Colonic mucosa (tissue), 4 donors: ENCODE data around the gene ENPEP. TPM values are rescaled to one million over a fixed set of nuclear protein-coding genes. Genes with fewer than 3 reads are reported as not detected.

Experiments used
- DNase-seq: peaks from one replicate; pipeline ENCODE4 v3.0.0-alpha.2; 2020
- H3K27ac ChIP-seq: fragments of 200-600 bp; one replicate; pipeline ENCODE4 v1.8.0; 2021
- H3K27me3 ChIP-seq: fragments of 200-600 bp; one replicate; pipeline ENCODE4 v1.8.0; 2021
- H3K36me3 ChIP-seq: fragments of 200-600 bp; one replicate; pipeline ENCODE4 v1.8.0; 2021
- H3K4me1 ChIP-seq: fragments of 200-600 bp; one replicate; pipeline ENCODE4 v1.8.0; 2021; ENCODE audit warnings: mild to moderate bottlenecking
- H3K4me3 ChIP-seq: fragments of 200-600 bp; one replicate; pipeline ENCODE4 v1.8.0; 2021
- H3K9ac ChIP-seq, 2 donors: one replicate each; pipeline ENCODE4 v1.7.0; 2013; ENCODE audit warnings: control low read depth in 2 of 2, low read depth in 2 of 2, low read length in 2 of 2
- H3K9me3 ChIP-seq: fragments of 200-600 bp; one replicate; pipeline ENCODE4 v1.8.0; 2021
- intact Hi-C: fragments of 100-400 bp; cut with DNase I; formaldehyde crosslinking; loops from one replicate; pipeline ENCODE4 v1.14.1; 2022
- total RNA-seq, 2 donors: library from RNA; stranded (reverse); fragmentation: NEBNext Ultra II Directional in 1 of 2; extraction: Animal tissue kit (Norgen Biotek cat#: 25700) in 1 of 2; gene quantifications; one replicate each; pipeline ENCODE4 v1.2.1, GENCODE V29; 2021
- TF ChIP-seq, protein P1 (sequence below): fragments of 200-600 bp; IDR thresholded peaks from one replicate; pipeline ENCODE4 v1.8.0; 2022; ENCODE audit warnings: antibody characterized with exemption, mild to moderate bottlenecking
- donor health status: healthy.
- donor health status: DM: no; HTN: no; CAD: no.
- donor health status: DM: no; HTN: no; CAD: no.

The ENPEP gene
- total RNA-seq, 2 donors from 2014 or later = 0.27 to 0.88 TPM

DNA sequence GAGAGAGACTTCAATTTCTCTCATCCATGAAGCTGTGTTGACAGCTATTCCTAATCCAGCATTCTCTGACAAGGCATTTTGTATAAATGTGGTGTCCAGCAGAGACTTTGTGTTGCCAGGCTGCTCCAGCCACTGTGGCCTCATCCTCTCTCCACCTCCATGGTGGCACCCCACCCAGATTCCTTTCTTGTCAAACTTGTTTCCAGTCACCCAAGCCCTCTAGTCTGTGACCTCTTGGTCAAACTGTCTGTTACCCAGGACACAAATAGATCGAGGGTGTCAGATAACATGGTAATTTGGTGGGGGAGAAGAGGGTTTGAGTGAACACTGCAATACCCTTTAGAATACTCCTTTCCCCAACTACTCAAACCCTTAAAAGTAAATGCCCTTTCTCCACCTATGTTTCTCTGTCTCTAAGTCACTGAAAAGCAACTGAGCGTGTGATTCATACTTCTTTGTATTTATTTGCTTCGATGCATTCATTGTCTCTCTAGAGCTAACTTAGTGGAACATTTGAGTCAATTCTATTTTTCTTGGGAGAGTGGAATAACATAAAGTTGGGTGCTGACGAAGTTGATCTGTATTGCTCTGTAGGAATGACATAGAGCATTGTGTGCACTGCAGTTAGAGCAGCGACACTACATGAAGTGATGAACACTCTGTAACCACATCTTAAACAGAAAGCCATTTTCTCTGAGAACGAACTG is 133.2 kb downstream of the ENPEP start:
- TF ChIP-seq, protein P1, sequence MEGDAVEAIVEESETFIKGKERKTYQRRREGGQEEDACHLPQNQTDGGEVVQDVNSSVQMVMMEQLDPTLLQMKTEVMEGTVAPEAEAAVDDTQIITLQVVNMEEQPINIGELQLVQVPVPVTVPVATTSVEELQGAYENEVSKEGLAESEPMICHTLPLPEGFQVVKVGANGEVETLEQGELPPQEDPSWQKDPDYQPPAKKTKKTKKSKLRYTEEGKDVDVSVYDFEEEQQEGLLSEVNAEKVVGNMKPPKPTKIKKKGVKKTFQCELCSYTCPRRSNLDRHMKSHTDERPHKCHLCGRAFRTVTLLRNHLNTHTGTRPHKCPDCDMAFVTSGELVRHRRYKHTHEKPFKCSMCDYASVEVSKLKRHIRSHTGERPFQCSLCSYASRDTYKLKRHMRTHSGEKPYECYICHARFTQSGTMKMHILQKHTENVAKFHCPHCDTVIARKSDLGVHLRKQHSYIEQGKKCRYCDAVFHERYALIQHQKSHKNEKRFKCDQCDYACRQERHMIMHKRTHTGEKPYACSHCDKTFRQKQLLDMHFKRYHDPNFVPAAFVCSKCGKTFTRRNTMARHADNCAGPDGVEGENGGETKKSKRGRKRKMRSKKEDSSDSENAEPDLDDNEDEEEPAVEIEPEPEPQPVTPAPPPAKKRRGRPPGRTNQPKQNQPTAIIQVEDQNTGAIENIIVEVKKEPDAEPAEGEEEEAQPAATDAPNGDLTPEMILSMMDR = no peak
- DNase-seq = no peak
- Histone ChIP-seq H3K4me3 (no peak overlapping the region), H3K27ac (no peak overlapping the region), H3K9ac (no peak overlapping the region), H3K36me3 (no peaks in the 10 kb centered on the region), H3K9me3 (no peaks in the 10 kb centered on the region), H3K27me3 (peaks cover 51% of the 10 kb centered on the region), H3K4me1 (no peaks in the 10 kb centered on the region)
- intact Hi-C loops = no loop called here

DNA sequence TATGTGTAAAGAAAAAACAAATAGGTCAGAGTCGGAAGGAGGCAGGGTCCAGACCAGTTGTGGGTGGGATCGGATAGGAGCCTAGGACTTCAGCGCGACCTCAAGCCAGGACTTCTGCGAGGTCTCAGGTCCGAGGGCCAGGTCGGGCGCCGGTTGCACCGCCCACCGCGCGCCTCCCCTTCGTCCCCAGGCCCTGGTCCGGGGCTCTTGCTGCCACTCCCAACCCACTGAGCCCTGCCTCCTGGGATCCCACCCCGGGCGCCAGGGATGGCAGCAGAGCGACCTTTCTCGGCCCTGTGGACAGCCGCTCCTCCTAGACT is 134.6 kb downstream of the ENPEP start:
- intact Hi-C loops = no loop called here
- no peaks in the 10 kb centered on the region for H3K4me1 ChIP-seq
- peaks cover 65% of the 10 kb centered on the region for H3K27me3 ChIP-seq
- DNase-seq = no peak
- no peaks in the 10 kb centered on the region for H3K36me3 ChIP-seq
- H3K9ac ChIP-seq = no peak overlapping the region
- no peak overlapping the region for H3K4me3 ChIP-seq
- H3K27ac ChIP-seq = no peak overlapping the region
- TF ChIP-seq, protein P1 = no peak
- no peaks in the 10 kb centered on the region for H3K9me3 ChIP-seq

DNA sequence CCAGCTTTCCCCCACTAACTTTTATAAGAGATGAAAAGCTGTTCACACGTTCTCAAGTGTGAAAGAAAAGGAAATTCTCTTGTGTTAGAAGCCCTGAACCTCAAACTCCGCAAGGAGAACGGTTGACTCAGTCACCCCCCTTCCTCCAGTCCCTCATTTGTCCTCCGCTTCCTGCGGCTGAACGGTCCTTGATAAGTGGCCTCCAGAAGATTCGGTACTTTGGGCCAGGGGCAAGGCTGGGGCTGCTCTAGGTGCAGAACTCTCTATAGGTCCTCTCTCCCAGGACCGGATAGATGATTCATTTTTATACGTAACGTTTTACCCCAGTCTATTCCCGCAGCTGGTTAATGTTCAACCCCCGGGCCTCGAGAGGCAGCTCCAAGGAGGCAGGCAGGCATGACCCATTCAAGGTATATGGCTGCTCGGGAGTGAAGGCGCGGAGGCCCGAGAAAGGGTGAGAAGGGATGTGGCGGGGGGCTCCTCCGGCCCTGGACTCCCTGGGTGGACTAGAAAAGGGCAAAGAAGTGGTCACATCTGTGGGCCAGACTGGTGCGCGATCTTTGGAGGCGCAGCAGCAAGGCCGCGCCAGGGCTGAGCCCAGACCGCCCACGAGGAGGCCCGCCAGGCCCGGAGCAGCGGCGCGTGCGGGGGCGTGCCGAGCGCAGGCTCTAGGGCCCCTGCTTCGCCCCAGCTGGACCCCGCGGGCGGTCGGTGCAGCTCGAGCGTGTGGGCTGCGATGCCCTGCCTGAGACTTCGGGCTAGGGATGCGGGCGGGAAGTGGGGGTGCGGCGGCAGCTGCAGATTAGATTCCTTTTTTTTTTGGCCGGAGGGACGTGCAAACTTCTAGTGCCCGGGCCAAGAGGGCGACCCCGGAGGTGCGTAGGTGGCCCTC is 135.2 kb downstream of the ENPEP start:
- no peaks in the 10 kb centered on the region for H3K36me3 ChIP-seq
- H3K9ac ChIP-seq = peak overlapping the region; percentile 35
- TF ChIP-seq, protein P1 = no peak
- peaks cover 71% of the 10 kb centered on the region for H3K27me3 ChIP-seq
- H3K4me3 ChIP-seq = no peak overlapping the region
- no peaks in the 10 kb centered on the region for H3K9me3 ChIP-seq
- intact Hi-C loops = no loop called here
- H3K4me1 ChIP-seq = no peaks in the 10 kb centered on the region
- no peak overlapping the region for H3K27ac ChIP-seq
- peak; percentile 82 for DNase-seq

DNA sequence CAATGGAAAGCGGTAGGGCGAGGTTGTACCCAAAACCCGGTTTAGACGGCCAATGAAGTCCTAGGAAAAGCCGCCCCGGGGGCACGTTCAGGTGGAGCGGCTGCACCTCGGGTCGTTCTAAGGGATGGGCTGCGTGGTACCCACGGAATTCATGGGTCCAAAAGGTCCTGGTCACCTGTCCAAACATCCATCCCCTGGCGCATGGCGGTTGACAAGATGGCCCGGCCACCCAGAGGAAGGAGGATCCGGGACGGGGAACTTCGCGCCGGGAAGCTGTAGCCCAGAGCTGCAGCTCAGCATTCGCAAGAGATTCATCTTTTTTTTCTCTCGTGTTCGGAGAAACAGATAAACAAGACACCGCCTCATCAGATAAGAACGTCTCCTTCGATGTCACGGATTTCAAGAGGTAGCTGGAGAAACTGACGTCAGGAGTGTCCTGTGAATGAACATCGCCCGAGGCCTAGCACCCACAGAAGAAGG is 136.1 kb downstream of the ENPEP start:
- peaks cover 79% of the 10 kb centered on the region for H3K27me3 ChIP-seq
- no peaks in the 10 kb centered on the region for H3K4me1 ChIP-seq
- intact Hi-C loops = no loop called here
- TF ChIP-seq, protein P1 = no peak
- H3K27ac ChIP-seq = no peak overlapping the region
- H3K9me3 ChIP-seq = no peaks in the 10 kb centered on the region
- H3K36me3 ChIP-seq = no peaks in the 10 kb centered on the region
- DNase-seq = no peak
- no peak overlapping the region for H3K4me3 ChIP-seq
- peak overlapping the region in 1 of 2 donors; percentile 35 for H3K9ac ChIP-seq

DNA sequence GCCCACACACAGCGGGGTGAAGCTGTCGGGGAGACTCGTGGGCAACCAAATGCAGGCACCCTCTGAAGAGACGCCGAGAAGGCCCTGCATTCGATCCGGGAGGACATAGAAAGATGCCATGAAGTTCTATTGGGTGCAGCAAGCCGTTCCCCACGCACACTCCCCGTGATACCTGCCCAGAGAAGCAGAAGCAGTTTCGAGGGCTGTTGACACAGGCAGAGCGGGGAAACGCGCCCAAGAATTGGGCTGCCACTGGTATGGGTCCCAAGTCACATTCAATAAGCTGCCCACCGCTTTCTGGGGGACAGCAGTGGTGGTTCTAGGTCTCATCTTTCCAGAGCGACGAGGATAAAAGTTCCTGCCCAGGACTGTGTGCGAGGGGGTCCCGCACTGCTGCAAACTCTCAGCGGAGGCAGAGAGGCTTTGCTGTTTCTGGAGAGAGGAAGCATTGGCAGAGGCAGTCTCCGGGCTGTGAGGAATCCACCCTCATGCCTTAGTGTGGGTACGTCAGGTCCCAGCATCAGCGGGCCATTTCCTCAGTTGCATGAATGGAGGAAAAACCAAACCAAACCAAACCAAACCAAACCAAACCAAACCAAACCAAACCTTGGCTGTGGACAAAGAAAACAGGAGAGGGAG is 136.8 kb downstream of the ENPEP start:
- TF ChIP-seq, protein P1 = no peak
- H3K36me3 ChIP-seq = no peaks in the 10 kb centered on the region
- H3K4me3 ChIP-seq = no peak overlapping the region
- DNase-seq = no peak
- H3K4me1 ChIP-seq = no peaks in the 10 kb centered on the region
- no peak overlapping the region for H3K9ac ChIP-seq
- H3K27me3 ChIP-seq = peaks cover 87% of the 10 kb centered on the region
- intact Hi-C loops = no loop called here
- no peaks in the 10 kb centered on the region for H3K9me3 ChIP-seq
- no peak overlapping the region for H3K27ac ChIP-seq
